Heart left ventricle (tissue), 13 donors: ENCODE measurements around the gene ZNF280D.

Experiments used
- POLR2A ChIP-seq, 2 donors: fragments of 450-650 bp; IDR thresholded peaks; one replicate each; pipeline ENCODE4 v1.6.1; 2017; ENCODE audit warnings: antibody characterized with exemption in 2 of 2, mild to moderate bottlenecking in 2 of 2, moderate library complexity in 2 of 2
- TF ChIP-seq, protein P1 (sequence below), 12 donors: fragments of 200-600 bp; sonication (generic) in 4 of 12; IDR thresholded peaks; one replicate each; pipeline versions ENCODE4 v1.5.0 to v1.8.0; 2018 to 2022; ENCODE audit warnings: antibody characterized with exemption in 12 of 12, mild to moderate bottlenecking in 5 of 12
- donor health status: ischemic (EF 13 %, LVEDD 7.1; RV severe dilation, severe dysfunction).
- donor health status: DM: no; HTN: yes; CAD: no.
- donor health status: DM: no; HTN: no; CAD: no.
- donor health status: ischemic (EF 25% LVEDD 6.9; RV normal size, moderate dysfunction).
- donor health status: ischemic (EF 25% LVEDD 5.7; RV mildly dilated, moderate dysfunction).
- donor health status: ischemic (EF 35%, LVEDD 5.7; RV mildly dilated, moderate dysfunction).
- donor health status: nonischemic (EF 11% LVEDD 7.7; RV severe dilation, severe dysfunction).
- donor health status: DM: yes; HTN: yes; CAD: no.
- donor health status: PGD.
- donor health status: ischemic (EF 29% LVEDD 5.4; RV normal size, mild dysfunction).
- donor health status: nonischemic (EF 23%, LVEDD 6.1; RV moderate dilation, normal function).

DNA sequence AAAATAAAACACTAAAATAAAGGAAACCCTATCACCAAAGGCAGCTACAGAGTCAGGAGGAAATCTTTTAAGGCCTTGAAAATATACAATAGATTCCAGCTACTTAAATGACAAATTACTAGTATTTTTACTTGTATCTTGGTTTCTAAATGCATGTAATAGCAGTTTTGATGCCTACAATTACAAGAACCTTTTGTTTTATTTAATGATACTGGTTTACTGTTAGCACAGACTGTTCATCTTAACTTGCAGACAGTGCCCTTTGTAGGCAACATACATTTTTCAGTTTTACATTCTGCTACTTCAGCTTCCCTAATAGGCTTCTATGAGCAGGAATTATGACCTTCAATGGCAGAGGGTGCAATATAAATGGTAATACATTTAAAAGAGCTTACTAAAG, 54.1 kb downstream of the ZNF280D start:
- TF ChIP-seq POLR2A (IDR thresholded peaks at IDR 0.05): no peak
- TF ChIP-seq, protein P1, sequence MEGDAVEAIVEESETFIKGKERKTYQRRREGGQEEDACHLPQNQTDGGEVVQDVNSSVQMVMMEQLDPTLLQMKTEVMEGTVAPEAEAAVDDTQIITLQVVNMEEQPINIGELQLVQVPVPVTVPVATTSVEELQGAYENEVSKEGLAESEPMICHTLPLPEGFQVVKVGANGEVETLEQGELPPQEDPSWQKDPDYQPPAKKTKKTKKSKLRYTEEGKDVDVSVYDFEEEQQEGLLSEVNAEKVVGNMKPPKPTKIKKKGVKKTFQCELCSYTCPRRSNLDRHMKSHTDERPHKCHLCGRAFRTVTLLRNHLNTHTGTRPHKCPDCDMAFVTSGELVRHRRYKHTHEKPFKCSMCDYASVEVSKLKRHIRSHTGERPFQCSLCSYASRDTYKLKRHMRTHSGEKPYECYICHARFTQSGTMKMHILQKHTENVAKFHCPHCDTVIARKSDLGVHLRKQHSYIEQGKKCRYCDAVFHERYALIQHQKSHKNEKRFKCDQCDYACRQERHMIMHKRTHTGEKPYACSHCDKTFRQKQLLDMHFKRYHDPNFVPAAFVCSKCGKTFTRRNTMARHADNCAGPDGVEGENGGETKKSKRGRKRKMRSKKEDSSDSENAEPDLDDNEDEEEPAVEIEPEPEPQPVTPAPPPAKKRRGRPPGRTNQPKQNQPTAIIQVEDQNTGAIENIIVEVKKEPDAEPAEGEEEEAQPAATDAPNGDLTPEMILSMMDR (IDR thresholded peaks at IDR 0.05): no peak
